Measurements from ENCODE around the gene DDX1.

DDX1 gene

DNA sequence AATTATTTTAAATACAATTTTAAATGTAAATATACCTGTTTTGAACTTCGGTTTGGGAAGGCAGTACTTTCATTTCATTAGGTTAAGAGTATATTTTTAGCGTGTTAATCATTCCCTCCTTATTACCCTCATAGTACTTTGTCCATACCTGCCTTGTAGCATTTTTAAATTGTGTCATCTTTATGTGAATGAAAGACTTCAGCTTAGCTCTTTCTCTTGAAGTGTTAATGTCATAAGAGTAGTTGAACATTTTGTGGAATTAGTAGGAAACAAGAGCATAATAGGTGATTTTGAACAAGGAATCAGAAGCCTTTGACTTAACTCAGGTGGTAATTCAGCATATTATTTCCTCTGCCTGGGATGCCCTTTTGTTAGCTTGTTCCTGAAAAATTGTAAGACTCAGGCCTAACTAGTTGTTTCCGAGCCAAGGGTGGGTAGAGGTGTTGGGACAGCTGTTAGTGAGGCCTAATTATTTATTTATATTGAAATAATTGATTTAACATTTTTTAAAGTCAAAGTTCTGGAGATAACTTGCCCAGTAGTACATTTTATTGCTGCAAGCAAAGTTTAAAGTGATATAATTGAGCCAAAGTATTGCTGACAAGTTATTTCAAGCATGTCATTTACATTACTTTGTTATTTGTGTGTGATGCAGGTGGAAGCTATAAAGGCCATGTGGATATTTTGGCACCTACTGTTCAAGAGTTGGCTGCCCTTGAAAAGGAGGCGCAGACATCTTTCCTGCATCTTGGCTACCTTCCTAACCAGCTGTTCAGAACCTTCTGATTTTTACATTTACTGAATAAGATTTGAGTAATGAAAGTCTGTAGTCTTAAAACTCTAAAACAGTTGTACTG is 38.7 kb downstream of the DDX1 start:
- no peak for DNase-seq (ENCODE audit: low spot score)

DNA sequence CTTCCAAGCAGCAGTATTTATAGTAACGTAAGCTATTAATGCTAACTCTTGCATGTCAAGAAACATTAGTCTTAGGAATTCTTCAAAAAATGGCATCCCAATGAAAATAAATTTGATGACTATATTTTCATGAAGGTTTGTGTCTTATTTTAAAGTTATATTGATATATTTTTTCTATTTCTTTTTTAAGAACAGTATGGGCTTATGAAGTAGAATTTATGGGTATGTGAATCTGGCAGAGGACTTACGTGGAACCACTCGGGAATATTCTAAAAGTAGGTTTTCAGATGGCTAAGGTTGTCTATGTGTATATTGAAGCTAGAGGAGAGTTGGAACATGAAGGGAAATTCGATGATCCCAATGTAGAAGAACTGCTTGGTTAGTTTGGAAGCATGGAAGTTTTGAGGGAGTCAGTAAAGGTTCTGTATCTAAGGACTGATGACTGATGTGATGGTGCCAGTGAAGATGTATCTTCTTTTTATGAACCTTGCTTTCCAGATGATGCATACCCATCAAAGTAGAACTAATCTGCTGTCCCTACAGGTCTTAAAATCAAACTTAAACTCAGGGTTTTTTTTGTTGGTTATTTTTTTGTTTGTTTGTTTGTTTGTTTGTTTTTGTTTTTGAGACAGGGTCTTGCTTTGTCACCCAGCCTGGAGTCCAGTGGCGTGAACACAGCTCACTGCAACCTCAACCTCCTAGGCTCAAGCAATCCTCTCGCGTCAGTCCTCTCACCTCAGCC is 39.5 kb downstream of the DDX1 start:
- DNase-seq (ENCODE audit: low spot score), result no peak

- no peak for DNase-seq (ENCODE audit: low spot score)
Observed at GRCh38 chr2:15631883-15632282, 40.2 kb downstream of the DDX1 start.

DNA sequence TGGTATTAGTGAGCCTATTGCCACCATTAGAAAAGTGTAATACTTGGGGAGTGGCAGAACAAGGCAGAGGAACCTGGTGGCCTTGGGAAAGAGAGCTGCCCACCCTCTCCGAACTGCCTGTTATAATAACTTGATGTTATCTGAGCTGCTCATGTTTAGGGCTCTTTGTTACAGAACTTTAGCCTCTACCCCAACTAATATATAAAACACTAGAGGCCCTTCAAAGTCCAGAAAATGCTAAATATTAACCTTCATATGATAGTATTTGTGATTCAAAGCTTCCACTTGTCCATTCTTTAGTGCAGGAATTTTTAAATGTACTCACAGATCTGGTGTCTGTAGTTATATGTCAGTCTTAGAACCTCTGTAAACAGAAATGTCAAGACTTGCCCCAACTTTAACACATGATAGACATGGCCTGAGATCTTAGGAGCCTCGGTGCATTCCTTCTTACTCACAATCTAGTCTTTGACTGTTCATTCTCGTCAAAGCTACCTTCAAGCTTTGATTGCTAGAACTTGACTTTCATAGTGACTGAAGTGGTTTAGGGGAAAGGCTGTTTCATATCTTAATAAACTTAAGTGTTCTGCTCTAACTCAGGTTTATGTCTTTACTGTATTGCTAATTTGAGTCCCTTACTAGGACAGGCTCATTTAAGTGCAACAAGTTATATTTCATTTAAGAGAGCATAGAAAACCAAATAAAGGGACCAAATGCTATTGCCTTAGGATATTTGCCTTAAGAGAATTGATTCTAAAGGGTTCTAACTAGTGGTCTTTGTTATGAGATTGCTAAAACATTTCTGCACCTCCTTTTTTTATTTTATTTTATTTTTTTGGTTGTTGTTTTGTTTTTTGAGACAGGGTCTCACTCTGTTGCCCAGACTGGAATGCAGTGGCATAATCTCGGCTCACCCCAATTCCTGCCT is 41.6 kb downstream of the DDX1 start:
- DNase-seq (ENCODE audit: low spot score), result no peak

DNA sequence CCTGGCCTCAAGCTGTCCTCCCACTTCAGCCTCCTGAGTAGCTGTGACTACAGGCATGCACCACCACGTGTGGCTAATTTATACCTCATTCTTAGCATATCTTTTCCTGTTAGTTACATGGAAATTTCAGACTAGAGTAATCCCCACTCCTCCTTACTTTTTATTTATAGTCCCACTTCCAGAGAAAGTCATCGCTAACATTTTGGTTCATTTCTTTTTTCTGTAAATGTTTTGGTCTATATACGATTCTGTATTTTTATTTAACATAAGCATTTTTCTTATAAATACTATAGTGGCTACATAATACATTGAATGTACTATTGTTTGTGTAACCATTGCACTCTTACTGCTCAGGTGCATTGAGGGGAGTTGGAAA is 42.3 kb downstream of the DDX1 start:
- no peak for DNase-seq (ENCODE audit: low spot score)

GRCh38 chr2:15634846-15635490 is 43.3 kb downstream of the DDX1 start:
- DNase-seq (ENCODE audit: low spot score), result no peak

DNA sequence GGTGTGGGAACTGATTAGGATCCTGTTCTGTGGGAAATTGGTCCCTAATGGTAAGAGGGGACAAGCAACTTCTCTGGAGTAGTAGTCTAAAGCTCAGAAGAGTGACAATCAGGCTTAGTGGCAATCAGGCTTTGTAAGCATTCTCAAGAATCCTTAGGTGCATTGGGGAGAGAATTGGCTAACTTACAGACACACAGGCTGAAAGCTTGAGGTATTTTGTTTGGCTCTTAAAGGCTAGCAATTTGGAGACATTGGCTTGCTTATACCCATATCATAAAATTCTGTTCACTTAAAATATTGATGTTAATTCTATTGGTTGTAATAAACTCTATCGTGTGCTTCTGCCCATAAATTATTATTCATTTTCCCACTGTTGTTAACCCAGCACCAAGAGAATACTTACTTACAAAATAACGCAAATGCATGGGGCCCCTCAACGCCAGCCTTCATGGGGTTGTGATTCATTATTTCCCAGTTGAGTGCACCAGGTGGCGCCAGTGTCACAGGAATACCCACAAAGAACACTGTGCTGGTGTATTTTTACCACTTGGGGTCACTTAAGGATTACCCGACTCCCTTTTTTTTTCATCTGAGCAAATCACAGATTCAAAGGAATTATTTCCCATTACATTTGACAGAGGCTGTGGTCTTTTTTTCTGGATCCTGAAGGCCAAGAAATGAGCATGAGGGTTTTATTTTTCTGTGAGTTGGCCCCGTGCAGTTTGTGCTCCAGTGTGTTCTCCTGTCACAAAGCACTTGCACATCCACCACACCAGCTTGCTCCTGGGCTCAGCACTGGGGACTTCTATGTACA is 45.5 kb downstream of the DDX1 start:
- peak; percentile 57 for DNase-seq (ENCODE audit: low spot score)

DNA sequence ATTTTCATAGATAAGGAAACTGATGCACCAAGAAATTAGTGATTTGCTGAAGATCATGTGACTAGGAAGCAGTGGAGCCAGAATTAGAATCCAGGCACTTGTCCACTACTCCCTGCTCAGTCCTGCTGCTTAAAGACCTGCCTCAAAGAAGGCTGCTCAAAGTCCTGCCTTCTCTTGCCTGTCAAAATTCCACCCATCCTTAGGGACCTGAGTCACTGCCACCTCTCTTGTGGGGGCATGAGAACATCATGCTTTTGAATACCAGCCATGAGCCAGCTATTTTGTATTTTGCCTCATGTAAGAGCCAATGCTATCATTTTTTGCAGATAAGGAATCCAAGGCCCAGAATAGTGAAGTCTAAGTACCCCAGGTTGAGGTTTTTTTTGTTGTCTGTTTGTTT is 47.1 kb downstream of the DDX1 start:
- no peak for DNase-seq (ENCODE audit: low spot score)

DNA sequence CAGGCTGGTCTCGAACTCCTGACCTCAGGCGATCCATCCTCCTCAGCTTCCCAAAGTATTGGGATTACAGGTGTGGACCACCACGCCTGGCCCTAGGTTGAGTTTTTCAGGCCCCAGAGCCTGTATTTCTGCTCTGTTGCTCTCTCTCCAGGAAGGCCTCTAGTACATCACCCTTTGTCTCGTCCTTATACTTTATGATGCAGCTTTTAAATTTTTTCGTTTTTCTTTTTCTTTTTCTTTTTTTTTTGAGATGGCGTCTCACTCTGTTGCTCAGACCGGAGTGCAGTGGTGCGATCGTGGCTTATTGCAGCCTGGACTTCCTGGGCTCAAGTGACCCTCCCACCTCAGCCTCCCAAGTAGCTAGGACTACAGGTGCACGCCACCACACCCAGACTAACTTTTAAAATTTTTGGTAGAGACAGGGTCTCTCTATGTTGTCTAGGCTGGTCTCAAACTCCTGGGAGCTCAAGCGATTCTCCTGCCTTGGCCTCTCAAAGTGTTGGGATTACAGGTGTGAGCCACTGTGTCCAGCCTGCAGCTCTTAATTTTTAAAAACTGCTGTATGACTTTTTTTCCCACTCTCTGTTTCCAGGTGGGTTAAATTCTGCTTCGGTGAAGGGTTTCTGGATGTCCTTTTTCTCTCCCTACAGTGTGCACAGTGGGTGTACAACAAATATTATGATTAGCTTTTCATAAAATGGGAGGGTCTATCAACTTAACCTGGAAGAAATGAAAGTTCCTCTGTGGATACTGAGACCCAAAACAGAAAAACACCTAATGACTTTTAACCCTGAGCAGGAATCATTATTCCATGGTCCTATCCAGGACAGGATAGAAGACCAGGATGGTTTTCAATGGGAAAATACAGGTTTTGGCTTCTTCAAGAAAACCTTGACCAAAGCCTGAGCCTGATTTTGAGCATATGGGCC is 47.9 kb downstream of the DDX1 start:
- DNase-seq (ENCODE audit: low spot score), result no peak

GRCh38 chr2:15640261-15640711 is 48.6 kb downstream of the DDX1 start:
- DNase-seq (ENCODE audit: low spot score), result no peak

DNA sequence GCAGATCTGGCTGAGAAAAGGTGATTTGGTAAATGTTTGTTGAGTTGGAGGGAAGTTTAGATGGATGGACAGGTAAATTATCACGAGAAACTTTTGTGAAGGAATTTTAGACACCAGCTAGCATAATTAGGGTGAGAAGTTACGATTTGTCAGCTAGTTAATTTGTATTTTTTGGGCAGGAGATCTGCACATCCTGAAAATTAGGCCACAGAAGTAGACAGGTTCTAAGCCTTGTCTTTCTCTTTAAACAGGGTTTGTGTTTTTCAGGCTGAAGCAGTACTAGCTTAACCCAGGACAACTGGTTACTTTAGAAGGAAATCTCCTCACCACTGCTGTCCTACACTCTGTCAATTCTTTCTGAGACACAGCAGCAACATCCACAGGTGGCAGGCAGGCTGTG is 49.1 kb downstream of the DDX1 start:
- DNase-seq (ENCODE audit: low spot score), result no peak

GRCh38 chr2:15641530-15641982 is 49.9 kb downstream of the DDX1 start:
- DNase-seq (ENCODE audit: low spot score), result no peak

DNA sequence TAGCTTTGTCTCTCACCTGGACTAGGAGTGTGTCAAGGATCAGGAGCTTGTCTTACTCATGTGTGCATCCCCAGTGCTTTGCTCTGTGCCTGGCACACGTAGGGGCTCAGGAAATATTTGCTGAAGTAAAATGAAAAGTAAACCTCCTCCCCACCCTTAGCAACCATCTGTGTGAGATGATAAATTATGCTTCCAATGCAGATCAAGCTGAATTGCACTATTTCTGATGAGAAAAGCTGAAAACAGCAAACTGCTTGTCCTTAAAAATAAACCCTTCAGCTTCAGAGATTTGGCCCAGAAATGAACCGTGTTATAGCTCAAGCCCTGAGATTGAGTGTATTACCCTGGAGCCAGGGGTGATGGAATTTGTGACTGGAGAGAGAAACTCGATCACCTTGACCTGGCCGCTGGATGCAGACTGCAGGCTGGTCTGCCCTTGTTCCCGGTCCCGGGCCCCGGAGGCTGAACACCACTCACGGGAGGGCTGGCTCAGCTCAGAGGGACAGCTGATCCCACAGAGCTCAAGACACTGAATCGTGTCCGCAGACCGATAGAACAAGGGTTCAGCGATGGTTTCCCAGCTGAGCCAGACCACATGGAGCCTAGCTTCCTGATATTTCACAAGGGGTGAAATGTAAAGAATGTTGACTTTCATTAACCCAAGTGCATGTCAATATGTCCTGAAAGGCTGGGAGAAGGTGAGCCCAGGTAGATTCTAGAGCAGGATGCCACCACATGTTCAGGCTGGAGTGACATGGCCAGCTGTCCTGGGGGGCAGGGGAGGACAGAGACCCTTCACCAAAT is 50.5 kb downstream of the DDX1 start:
- no peak for DNase-seq (ENCODE audit: low spot score)

DNA sequence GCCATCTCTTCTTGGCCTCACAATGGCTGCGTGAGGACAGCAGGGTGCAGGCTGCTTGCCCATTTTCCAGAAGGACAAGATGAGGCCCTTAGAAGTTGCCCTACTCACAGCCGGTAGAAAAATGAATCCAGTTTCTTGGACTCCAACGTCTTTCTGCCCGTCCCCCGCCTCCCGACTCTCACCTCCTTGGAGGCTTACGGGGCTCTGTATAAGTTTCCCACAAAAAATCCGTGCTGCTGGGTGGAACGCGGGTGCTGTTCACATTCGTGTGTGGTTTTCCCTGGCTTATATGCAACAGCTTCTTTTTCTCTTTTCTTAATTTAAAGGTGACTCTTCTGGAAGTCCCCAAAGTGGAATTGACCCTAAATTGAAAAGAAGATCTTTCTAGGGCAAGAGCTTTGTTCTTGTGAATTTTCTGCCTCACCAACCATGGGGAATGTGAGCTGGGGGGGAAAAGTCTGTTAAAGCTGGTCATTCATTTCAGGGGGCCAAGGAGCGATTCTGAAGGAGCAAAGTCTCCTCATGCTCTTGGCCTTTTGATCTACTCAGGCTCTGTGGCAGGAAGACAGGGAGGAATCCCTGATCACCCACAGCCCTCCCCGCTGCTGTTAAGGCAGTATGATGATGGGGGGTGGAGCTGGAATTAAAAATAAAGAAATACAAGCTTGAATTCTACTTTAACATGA is 51.3 kb downstream of the DDX1 start:
- DNase-seq (ENCODE audit: low spot score), result no peak

DNA sequence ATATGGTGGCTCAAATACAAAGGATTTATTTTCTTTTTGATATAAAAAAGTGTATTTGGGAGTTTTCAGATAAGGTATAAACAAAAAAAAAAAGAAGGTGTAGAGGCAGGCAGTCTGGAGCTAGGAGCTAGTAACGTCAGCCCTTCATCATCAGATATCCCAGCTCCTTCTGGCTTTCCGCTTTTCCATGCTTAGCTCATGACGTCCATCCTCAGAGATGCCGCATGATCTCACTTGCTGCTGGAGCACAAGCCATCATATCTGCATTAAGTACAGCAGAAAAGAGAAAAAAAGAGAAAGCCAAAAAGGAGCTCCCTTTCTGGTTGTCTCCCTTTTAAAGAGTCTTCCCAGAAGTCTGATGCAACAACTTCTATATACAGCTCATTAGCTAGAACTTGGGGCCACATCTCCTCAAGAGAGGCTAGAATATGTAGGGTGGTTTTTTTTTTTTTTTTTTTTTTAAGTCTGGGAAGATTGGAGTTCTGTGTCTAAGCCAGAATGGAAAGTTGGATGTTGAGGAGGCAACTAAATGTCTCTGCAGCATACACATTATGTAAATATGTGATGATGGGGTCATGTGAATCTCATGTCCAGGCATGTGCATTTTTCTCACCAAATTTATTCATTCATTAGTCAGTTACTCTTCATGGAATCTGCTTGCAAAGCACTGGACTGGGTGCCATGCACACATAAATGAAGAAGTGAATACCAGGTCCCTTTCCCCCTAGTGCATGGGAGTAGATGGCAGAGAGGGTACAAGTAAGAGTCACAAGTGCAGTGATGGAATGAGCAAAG is 52.3 kb downstream of the DDX1 start:
- no peak for DNase-seq (ENCODE audit: low spot score)

DNA sequence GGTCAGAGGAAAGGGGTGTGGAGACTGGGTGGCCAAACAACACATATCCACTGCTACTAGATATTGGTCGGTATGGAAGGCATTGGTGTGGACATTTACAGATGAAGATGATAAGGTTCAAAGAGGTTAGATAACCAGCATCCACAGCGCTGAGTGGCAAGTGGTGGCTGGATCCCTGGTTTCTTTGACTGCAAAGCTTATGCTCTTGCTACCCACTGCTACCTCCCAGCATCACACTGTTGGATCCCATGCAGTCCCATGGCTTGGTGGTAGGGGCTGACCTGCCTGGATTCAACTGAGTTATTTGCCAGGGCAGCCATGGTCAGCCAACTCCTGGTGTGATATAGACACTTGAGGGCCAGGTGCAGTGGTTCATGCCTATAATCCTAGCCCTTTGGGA is 53.6 kb downstream of the DDX1 start:
- no peak for DNase-seq (ENCODE audit: low spot score)

- DNase-seq (ENCODE audit: low spot score), result no peak
Observed at GRCh38 chr2:15645720-15646385, 54.2 kb downstream of the DDX1 start.

All from CD4-positive, alpha-beta T cell treated with Interleukin-2 at 100 ng/mL for 4 hours (primary cell).